HG03196 (cell line): ENCODE results near the gene RETREG1.
"Not testable (repeated sequence)": the region's sequence is repeated elsewhere in the genome, so short reads cannot be mapped to it uniquely, and the experiment has no call there.

Experiments used
- ATAC-seq: cut with Tn5 transposase; IDR thresholded peaks from one replicate; pipeline ENCODE4 v1.9.1; 2021; ENCODE audit not compliant: unreplicated experiment

Gene RETREG1

DNA sequence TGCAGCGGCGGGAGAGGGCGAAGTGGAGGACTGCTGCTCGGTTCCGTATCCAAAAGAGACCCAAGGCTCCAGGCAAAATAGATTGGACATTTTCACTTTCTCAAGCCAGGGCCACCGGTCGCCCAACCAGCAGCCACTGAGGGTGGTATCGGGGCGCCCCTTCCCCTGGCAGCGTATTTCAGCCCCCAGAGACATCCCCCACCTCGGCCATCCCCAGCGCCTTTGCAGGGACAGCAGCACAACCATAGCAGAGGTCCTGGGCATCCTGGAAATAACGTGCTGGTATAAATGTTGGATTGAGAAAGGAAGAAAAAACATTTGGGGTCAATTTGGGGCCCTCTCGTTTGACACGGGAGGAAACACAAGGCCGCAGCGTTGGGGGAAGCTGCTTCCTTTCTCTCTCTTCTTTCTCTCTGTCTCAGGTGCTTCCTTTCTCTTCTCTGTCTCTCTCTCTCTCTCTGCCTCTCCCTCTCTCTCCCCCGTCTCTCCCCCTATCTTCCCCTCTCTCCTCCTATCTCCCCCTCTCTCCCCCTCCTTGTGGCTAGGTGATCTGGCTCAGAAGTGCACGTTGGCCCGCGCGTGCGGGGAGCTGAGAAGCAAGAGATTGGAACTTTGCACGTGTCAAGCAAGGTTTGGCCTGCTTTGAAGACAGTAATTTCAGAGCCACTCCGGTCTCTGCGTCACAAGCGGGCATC, 624 bp upstream of the RETREG1 start:
- ATAC-seq = no peak

GRCh38 chr5:16615741-16616535, 859 bp downstream of the RETREG1 start:
- ATAC-seq = no peak

GRCh38 chr5:16612007-16612406, 4.8 kb downstream of the RETREG1 start:
- no peak for ATAC-seq

GRCh38 chr5:16610896-16611295, 5.9 kb downstream of the RETREG1 start:
- ATAC-seq = not testable (repeated sequence)

- ATAC-seq = no peak
Observed at GRCh38 chr5:16609412-16609811, 7.4 kb downstream of the RETREG1 start.

DNA sequence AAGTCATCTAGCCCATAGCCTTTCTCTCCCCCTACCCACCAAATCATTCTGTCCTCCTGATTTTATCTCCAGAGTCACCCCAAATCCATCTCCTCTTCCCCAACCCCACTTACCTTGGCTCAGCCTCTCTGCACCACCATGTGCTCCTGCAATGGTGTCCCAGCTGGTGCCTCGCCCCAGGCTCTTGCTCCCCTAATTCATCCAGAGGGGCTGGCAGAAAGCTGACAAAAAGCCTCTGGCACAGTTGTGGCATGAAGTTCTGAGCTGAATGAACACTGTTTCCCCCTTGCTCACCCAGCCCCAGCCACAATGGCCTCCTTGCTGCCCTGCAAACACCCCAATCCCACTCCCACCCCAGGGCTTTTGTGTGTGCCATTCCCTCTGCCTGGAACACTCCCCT, 10.2 kb downstream of the RETREG1 start:
- ATAC-seq = no peak

DNA sequence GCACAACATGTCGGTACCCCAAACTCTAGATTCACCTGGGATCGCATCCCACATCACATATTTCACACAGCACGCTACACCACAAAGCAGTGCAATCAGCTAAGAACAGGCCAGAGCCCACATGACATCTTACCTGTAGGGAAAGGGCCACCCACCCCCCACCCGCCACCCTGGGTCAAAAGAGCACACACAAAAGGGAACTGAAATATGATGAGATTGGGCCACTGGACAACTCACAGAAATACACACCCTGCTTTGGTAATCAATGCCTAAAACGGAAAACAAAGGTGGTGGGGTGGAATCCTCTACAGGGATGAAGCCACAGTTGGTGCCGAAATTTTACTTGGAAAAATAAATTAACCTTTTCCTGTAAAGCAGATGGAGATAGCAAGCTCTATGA, 13.1 kb downstream of the RETREG1 start:
- no peak for ATAC-seq

DNA sequence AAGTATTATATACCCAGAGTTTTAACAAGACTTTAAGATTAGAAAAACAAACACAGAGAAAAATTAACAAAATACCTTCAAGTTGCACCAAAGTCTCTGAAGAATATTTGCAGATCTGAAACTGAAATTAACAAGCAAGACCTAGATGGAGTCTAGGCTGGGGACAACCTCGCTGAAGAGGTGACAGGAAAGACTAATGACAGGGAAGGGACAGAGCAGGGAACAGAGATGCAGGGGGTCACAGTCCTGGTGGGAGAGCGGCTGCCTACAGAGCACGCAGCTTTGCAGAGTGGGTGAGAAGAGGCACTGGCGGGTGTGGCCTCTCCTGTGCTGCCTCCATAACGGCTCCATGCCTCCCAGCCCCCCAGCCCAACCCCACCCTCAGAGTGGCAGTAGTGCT, 13.5 kb downstream of the RETREG1 start:
- ATAC-seq = no peak

GRCh38 chr5:16602182-16602581, 14.6 kb downstream of the RETREG1 start:
- no peak for ATAC-seq

DNA sequence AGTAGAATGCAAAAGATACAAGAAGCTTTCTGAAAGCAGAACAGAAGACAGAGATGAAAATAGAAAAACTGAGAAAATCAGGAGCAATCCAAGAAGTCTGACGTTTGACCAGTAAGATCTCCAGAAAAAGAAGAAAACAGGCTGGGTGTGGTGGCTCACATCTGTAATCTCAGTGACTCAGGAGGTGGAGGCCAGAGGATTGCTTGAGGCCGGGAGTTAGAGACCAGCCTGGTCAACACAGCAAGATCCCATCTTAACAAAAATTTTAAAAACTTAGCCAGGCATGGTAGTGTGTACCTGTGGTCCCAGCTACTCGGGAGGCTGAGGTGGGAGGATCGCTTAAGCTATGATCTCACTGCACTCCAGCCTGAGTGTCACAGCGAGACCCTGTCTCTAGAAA, 15.9 kb downstream of the RETREG1 start:
- ATAC-seq = no peak

GRCh38 chr5:16600397-16600796, 16.4 kb downstream of the RETREG1 start:
- ATAC-seq = no peak

- ATAC-seq = no peak
Observed at GRCh38 chr5:16597946-16598694, 18.7 kb downstream of the RETREG1 start.

DNA sequence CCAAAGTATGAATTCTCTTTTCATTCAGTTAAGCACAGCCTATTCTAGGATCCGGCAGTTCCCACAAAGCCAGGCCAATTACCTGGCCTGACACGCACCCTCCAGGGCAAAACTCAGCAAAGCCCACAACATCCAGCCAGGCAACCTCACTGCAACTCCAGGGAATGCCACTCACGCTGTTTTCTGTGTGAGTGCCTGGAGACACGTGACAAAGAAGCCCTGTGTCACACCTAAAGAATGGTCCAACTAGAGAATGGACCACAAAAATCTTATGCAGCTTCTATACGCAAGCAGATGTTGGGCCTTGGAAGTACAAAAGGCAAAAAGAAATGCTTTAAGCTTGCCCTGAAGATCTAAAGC, 20.2 kb downstream of the RETREG1 start:
- no peak for ATAC-seq

- ATAC-seq = no peak
Observed at GRCh38 chr5:16595881-16596580, 20.8 kb downstream of the RETREG1 start.

DNA sequence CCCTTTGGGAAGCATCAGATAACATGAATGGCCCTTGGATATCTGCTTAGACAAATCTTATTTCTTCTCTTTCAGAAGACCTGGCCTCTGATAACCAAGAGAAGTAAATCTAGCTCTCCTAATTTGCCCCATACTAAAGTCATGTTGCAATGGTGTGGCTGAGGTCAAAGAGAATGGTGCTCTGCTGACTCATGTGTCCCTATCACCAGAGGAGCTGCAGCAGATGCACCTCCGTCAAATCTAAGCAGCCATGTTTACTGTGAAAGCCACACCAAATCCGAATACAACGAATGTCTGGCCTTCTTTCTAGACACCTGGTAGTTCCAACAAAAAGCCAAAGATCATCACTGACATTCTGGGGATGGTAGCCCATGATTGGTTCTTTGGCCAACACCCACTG, 23.2 kb downstream of the RETREG1 start:
- no peak for ATAC-seq

DNA sequence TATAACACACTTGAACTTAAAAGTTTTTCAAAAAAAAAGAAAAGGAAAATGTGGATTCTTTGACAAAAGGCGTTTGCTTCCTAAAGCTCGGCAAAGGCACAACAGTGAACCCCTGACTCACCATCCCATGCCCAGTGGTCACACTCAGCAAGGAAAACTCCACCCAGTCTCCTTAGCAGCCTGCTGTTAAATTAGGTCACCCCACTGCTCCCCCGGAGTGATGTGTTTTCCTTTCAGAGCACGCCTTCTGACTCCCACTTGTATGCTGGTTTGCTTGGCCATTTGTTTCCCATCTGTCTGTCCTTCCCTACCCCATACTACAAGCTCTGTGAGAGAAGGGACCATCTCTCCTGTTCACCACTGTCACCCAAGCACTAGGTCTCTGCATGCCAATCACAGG, 23.8 kb downstream of the RETREG1 start:
- no peak for ATAC-seq

DNA sequence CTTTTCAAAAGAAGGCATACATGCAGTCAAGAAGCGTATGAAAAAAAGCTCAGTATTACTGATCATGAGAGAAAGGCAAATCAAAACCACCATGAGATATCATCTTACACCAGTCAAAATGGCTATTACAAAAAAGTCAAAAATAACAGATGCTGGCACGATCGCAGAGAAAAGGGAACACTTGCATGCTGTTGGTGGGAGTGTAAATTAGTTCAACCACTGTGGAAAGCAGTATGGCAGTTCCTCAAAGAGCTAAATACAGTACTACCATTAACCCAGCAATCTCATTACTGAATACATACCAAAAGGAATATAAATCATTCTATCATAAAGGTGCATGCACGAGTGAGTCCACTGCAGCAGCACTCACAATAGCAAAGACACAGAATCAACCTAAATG, 24.5 kb downstream of the RETREG1 start:
- ATAC-seq = no peak

- ATAC-seq = no peak
Observed at GRCh38 chr5:16590685-16591084, 26.1 kb downstream of the RETREG1 start.

- no peak for ATAC-seq
Observed at GRCh38 chr5:16589658-16590057, 27.1 kb downstream of the RETREG1 start.

DNA sequence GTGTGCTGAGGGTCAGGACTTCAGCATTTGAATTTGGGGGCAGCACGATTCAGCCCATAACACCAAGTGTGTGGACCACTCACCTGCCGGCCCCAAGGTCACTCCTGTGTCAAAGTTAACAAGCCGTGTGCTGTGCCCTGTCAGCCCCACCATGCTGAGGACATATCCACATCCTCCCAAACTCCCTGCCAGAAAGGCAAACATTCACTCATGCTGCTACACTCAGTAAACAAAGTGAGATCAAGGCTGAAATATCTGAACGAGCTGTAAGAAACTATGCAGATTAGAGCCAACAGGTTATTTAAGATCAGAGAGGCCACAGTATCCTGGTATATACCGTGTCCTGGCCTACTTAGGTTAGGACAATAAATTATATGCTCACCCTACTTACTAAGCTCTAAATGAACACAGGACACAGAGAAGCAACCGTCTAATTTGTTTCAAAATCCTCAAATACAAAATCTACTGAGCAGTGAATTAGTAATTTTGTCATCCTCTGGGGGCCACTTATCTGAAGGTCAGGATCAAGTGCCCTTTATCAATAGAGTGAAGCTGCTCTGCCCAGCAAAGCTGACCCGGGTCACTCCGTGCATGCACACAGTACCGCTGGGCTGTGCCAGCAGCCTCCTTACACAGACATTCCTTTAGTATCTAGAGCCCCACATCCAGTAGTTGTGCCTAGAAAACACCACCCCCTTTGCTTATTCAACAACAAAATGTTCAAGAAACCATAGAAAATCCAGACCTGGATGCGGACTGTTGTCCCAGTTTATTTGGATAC, 28.2 kb downstream of the RETREG1 start:
- ATAC-seq = no peak

- ATAC-seq = no peak
Observed at GRCh38 chr5:16586556-16586955, 30.2 kb downstream of the RETREG1 start.
